Measurements from ENCODE around the gene XKRX.

GRCh38 chrX:100904433-100904832 lies 24.3 kb downstream of the XKRX start:
- TF ChIP-seq USF2 (IDR thresholded peaks at IDR 0.05), result no peak
- TF ChIP-seq CEBPB (IDR thresholded peaks at IDR 0.05), result no peak
- TF ChIP-seq CTCF (IDR thresholded peaks at IDR 0.05), result no peak
- no peak for TF ChIP-seq BCL3 (IDR thresholded peaks at IDR 0.05)
- no peak for TF ChIP-seq EP300 (IDR thresholded peaks at IDR 0.05)
- no peak for TF ChIP-seq HOXB13 (CRISPR knock-in tag; IDR thresholded peaks at IDR 0.05; ENCODE audit: low read depth)
- TF ChIP-seq E2F6 (IDR thresholded peaks at IDR 0.05; ENCODE audit: borderline replicate concordance, low read depth), result no peak
- no peak for TF ChIP-seq HMGXB4 (CRISPR knock-in tag; IDR thresholded peaks at IDR 0.05; ENCODE audit: borderline replicate concordance)
- no peak for TF ChIP-seq POLR2A (IDR thresholded peaks at IDR 0.05; ENCODE audit: low read length)
- TF ChIP-seq MAX (IDR thresholded peaks at IDR 0.05), result no peak
- no peak for TF ChIP-seq NFE2L2 (conservative IDR thresholded peaks at IDR 0.05; ENCODE audit: low read length)
- TF ChIP-seq RAD21 (conservative IDR thresholded peaks at IDR 0.05 in 1 of 2, IDR thresholded peaks at IDR 0.05 in 1 of 2), result no peak

Measured in A549 (cell line).